HepG2 (cell line): Measurements from ENCODE around the gene TBC1D2B. TPM values are rescaled to one million over a fixed set of nuclear protein-coding genes. Genes with fewer than 3 reads are reported as not detected.

Experiments
- ATAC-seq: fragments of 200-7000 bp; cut with Tn5 transposase; 3 replicates; pipeline ENCODE4 v1.9.1; 2020; ENCODE audit warnings: mild to moderate bottlenecking, moderate library complexity
- BruUV-seq: library from RNA; stranded (reverse); fragments of 400-500 nt; replicated peaks from 2 replicates; lab custom pipeline; 2021; lab: Mats Ljungman, UMichigan
- CTCF ChIA-PET: fragments of 300-600 bp; formaldehyde crosslinking; extraction: SDS; loops from one replicate; lab custom pipeline; 2021; ENCODE audit warnings: low total read pairs, inconsistent platforms, low intra/inter-chr PET ratio; lab: Yijun Ruan, JAX
- POLR2A ChIA-PET: fragments of 350-600 bp; sonication (Branson Sonifier 250); formaldehyde crosslinking; loops from one replicate; lab custom pipeline; 2020; ENCODE audit warnings: antibody characterized with exemption, inconsistent platforms; lab: Yijun Ruan, JAX
- DNase-seq: peaks from one replicate; pipeline ENCODE4 v3.0.0-alpha.2; 2015; ENCODE audit warnings: low spot score
- FAIRE-seq: peaks from 3 replicates; lab custom pipeline; 2011; peaks lifted over from hg19 to GRCh38; lab: Jason Lieb, UNC
- H2AFZ ChIP-seq: one replicate; pipeline ENCODE4 v1.6.1; 2011; ENCODE audit warnings: low read length, inconsistent platforms
- H3K27ac ChIP-seq: fragments of 300-600 bp; 3 replicates; pipeline ENCODE4 v1.8.0; 2011; ENCODE audit warnings: mixed run types, mild to moderate bottlenecking, mixed read lengths, low read length, inconsistent platforms; ENCODE audit not compliant: insufficient read depth; ENCODE audit errors: extremely low read length
- H3K27me3 ChIP-seq, 2 experiments: fragments of 200-600 bp in 1 of 2; 2 replicates in 1 of 2; 3 replicates in 1 of 2; pipeline versions ENCODE4 v1.6.0 to v1.8.0; 2011; ENCODE audit warnings: low read length in 2 of 2, mild to moderate bottlenecking in 2 of 2, moderate library complexity in 2 of 2, inconsistent platforms in 1 of 2; ENCODE audit not compliant: insufficient read depth in 2 of 2, control insufficient read depth in 1 of 2
- H3K36me3 ChIP-seq, 2 experiments: fragments of 200-600 bp in 1 of 2; replicated peaks in 1 of 2; 2 replicates in 1 of 2; 3 replicates in 1 of 2; pipeline versions ENCODE4 v1.5.1 to v1.8.0; 2011; ENCODE audit warnings: low read length in 2 of 2, inconsistent platforms in 1 of 2; ENCODE audit not compliant: insufficient read depth in 2 of 2, control insufficient read depth in 1 of 2
- H3K4me1 ChIP-seq: 2 replicates; pipeline ENCODE4 v1.5.1; 2012; ENCODE audit warnings: low read length, inconsistent platforms; ENCODE audit not compliant: insufficient read depth
- H3K4me2 ChIP-seq: 2 replicates; pipeline ENCODE4 v1.6.0; 2011; ENCODE audit warnings: low read depth, low read length, inconsistent platforms
- H3K4me3 ChIP-seq, 3 experiments: fragments of 200-600 bp in 1 of 3; sonication (generic), shearing (Covaris generic) in 1 of 3; replicated peaks in 1 of 3; 2 replicates each; pipeline ENCODE4 v1.5.1; 2011 to 2016; ENCODE audit warnings: low read length in 3 of 3, inconsistent platforms in 2 of 3, low read depth in 2 of 3, mild to moderate bottlenecking in 2 of 3, control low read depth in 1 of 3, mixed read lengths in 1 of 3; ENCODE audit not compliant: insufficient read depth in 1 of 3
- H3K79me2 ChIP-seq: one replicate; pipeline ENCODE4 v1.6.1; 2011; ENCODE audit warnings: low read length, inconsistent platforms; ENCODE audit not compliant: insufficient read depth
- H3K9ac ChIP-seq: 2 replicates; pipeline ENCODE4 v1.6.0; 2011; ENCODE audit warnings: mild to moderate bottlenecking, low read depth, low read length, inconsistent platforms; ENCODE audit not compliant: insufficient read depth
- H3K9me3 ChIP-seq: 2 replicates; pipeline ENCODE4 v1.5.1; 2012; ENCODE audit warnings: mild to moderate bottlenecking, low read length
- H4K20me1 ChIP-seq: 2 replicates; pipeline ENCODE4 v1.6.0; 2011; ENCODE audit warnings: inconsistent platforms, mild to moderate bottlenecking, low read length, moderate library complexity; ENCODE audit not compliant: insufficient read depth
- ARHGAP35 ChIP-seq: sonication (generic); formaldehyde crosslinking; IDR thresholded peaks from 2 replicates; pipeline ENCODE4 v1.9.0; 2022; ENCODE audit warnings: mild to moderate bottlenecking, inconsistent platforms, moderate library complexity, missing genetic modification reagents, borderline replicate concordance
- ATF1 ChIP-seq: IDR thresholded peaks from 2 replicates; pipeline ENCODE4 v1.6.1; 2016; ENCODE audit warnings: mild to moderate bottlenecking, control low read depth
- HHEX ChIP-seq: IDR thresholded peaks from 2 replicates; pipeline ENCODE4 v1.6.1; 2016; ENCODE audit warnings: control low read depth
- MTF1 ChIP-seq: sonication (generic); formaldehyde crosslinking; IDR thresholded peaks from 2 replicates; pipeline ENCODE4 v1.5.0; 2020; ENCODE audit warnings: missing genetic modification reagents
- MYPOP ChIP-seq: sonication (generic); formaldehyde crosslinking; IDR thresholded peaks from 2 replicates; pipeline ENCODE4 v1.8.1; 2023; ENCODE audit warnings: mild to moderate bottlenecking, moderate library complexity, missing genetic modification reagents
- NCOA1 ChIP-seq: sonication (generic); formaldehyde crosslinking; IDR thresholded peaks from 2 replicates; pipeline ENCODE4 v1.9.0; 2021; ENCODE audit warnings: missing genetic modification reagents
- RFX3 ChIP-seq: IDR thresholded peaks from 2 replicates; pipeline ENCODE4 v1.6.1; 2016; ENCODE audit warnings: missing biosample characterization, missing genetic modification reagents
- SOX6 ChIP-seq, 2 experiments: fragments of 450-650 bp in 1 of 2; sonication (generic) in 1 of 2; formaldehyde crosslinking in 1 of 2; IDR thresholded peaks; 2 replicates each; pipeline versions ENCODE4 v1.4.0 to v1.6.1; 2017 to 2020; ENCODE audit warnings: antibody characterized with exemption in 1 of 2, mild to moderate bottlenecking in 1 of 2, missing genetic modification reagents in 1 of 2
- SRY ChIP-seq: sonication (generic); formaldehyde crosslinking; IDR thresholded peaks from 2 replicates; pipeline ENCODE4 v1.8.0; 2022; ENCODE audit warnings: mild to moderate bottlenecking, missing genetic modification reagents
- TCF7 ChIP-seq: sonication (generic); IDR thresholded peaks from 2 replicates; pipeline ENCODE4 v1.6.1; 2016; ENCODE audit warnings: antibody characterized with exemption, low read depth
- ZBTB43 ChIP-seq: sonication (generic); formaldehyde crosslinking; conservative IDR thresholded peaks from 2 replicates; pipeline ENCODE4 v1.4.0; 2020; ENCODE audit warnings: missing genetic modification reagents
- ZFP41 ChIP-seq: sonication (generic); formaldehyde crosslinking; IDR thresholded peaks from 2 replicates; pipeline ENCODE4 v1.4.0; 2020; ENCODE audit warnings: mild to moderate bottlenecking, missing genetic modification reagents, borderline replicate concordance
- ZNF275 ChIP-seq: sonication (generic); formaldehyde crosslinking; IDR thresholded peaks from 2 replicates; pipeline ENCODE4 v1.8.0; 2022; ENCODE audit warnings: missing genetic modification reagents, mild to moderate bottlenecking, inconsistent platforms, borderline replicate concordance
- WGBS: methylation state at CpG from one replicate; pipeline ENCODE4 v1.1.6; 2017; ENCODE audit warnings: low lambda C conversion rate; 5-methylcytosine and 5-hydroxymethylcytosine counted together
- in situ Hi-C: cut with HindIII; loops from 2 replicates; pipeline ENCODE4 v1.10.0; 2017; ENCODE audit warnings: low pct_unique_long_range_greater_than_20kb; ENCODE audit not compliant: extremely low pct_ligation_motif_present
- intact Hi-C: fragments of 100-400 bp; cut with micrococcal nuclease; formaldehyde crosslinking; loops from one replicate; pipeline ENCODE4 v1.10.0; 2022; ENCODE audit not compliant: unreplicated experiment
- polyA plus RNA-seq, 8 experiments: library from polyadenylated mRNA; depleted of rRNA in 3 of 8; stranded (reverse) in 7 of 8; unstranded in 1 of 8; fragments of >200 nt; fragmentation: Illumina TruSeq in 4 of 8; extraction: Trizol in 4 of 8; gene quantifications; 2 replicates each; pipeline versions ENCODE4 v1.2.1 to v1.2.3, GENCODE V29; 2011 to 2016; ENCODE audit warnings: low read depth in 4 of 8, missing spikeins in 1 of 8, mixed read lengths in 1 of 8; ENCODE audit not compliant: insufficient read depth in 1 of 8
- total RNA-seq, 5 experiments: library from RNA; depleted of rRNA; stranded (reverse); fragments of >200 nt; fragmentation: Illumina TruSeq; extraction: Trizol; gene quantifications; 2 replicates each; pipeline ENCODE4 v1.2.3, GENCODE V29; 2016; ENCODE audit warnings: low read depth in 1 of 5

The TBC1D2B gene
- total and polyA plus RNA-seq, 2 of the 13 experiments (the other 11 are each of a cell fraction or from before 2014, with no cell fraction given): 10.1 to 14.4 TPM

GRCh38 chr15:78061963-78062427 lies 15.5 kb downstream of the TBC1D2B start (continued):
- no peak for TF ChIP-seq MYPOP (CRISPR knock-in tag)
- TF ChIP-seq, all 625 proteins: peak for 0

GRCh38 chr15:78060232-78060631 lies 17.3 kb downstream of the TBC1D2B start:
- Histone ChIP-seq H3K4me3 (no peak overlapping the region), H4K20me1 (peaks cover 4% of the 10 kb centered on the region; the same call in 1 of the 2 replicates), H3K4me2 (no peak overlapping the region), H3K27ac (no peak overlapping the region), H3K9ac (no peak overlapping the region), H3K27me3 (no peaks in the 10 kb centered on the region), H3K79me2 (peaks cover 57% of the 10 kb centered on the region), H3K4me1 (peaks cover 66% of the 10 kb centered on the region)
- ATAC-seq: no peak
- in situ Hi-C loops: no loop called here
- no peak for DNase-seq
- CTCF ChIA-PET: no interaction called here
- WGBS: 95% methylated on average over 4 of the region's 5 CpGs
- no TSS peak for BruUV-seq
- no peak for TF ChIP-seq TCF7
- TF ChIP-seq, all 625 proteins: peak for 0
- POLR2A ChIA-PET: no interaction called here
- Histone ChIP-seq H3K36me3 (no peaks in the 10 kb centered on the region), H3K9me3 (no peaks in the 10 kb centered on the region), H2AFZ (no peak overlapping the region)
- intact Hi-C loops: no loop called here
- no peak for FAIRE-seq

- no TSS peak for BruUV-seq
- Histone ChIP-seq H3K4me2 (no peak overlapping the region), H3K36me3 (no peaks in the 10 kb centered on the region), H3K4me1 (peaks cover 60% of the 10 kb centered on the region), H3K27ac (no peak overlapping the region), H2AFZ (no peak overlapping the region), H3K9ac (no peak overlapping the region), H3K9me3 (no peaks in the 10 kb centered on the region), H3K4me3 (no peak overlapping the region), H3K79me2 (peaks cover 56% of the 10 kb centered on the region), H4K20me1 (peaks cover 4% of the 10 kb centered on the region; the same call in 1 of the 2 replicates), H3K27me3 (no peaks in the 10 kb centered on the region)
- ChIA-PET POLR2A (no interaction called here), CTCF (no interaction called here)
- intact Hi-C loops: no loop called here
- FAIRE-seq (no peak), ATAC-seq (no peak), DNase-seq (no peak)
- in situ Hi-C loops: no loop called here
- WGBS: 93% methylated on average over 3 of the region's 3 CpGs
- no peak for TF ChIP-seq NCOA1
- no peak for TF ChIP-seq MTF1 (CRISPR knock-in tag)
- no peak for TF ChIP-seq RFX3
- TF ChIP-seq ARHGAP35 (CRISPR knock-in tag): no peak
- no peak for TF ChIP-seq HHEX (CRISPR knock-in tag)
- no peak for TF ChIP-seq ATF1 (CRISPR knock-in tag)
- TF ChIP-seq SRY (CRISPR knock-in tag): no peak
- TF ChIP-seq ZNF275 (CRISPR knock-in tag): no peak
- no peak for TF ChIP-seq SOX6 (IDR thresholded peaks at IDR 0.05)
- TF ChIP-seq SOX6 (CRISPR knock-in tag; IDR thresholded peaks at IDR 0.05): no peak
- TF ChIP-seq ZFP41 (CRISPR knock-in tag): no peak
- TF ChIP-seq ZBTB43 (CRISPR knock-in tag): no peak
These were observed 18.2 kb downstream of the TBC1D2B start for GRCh38 chr15:78059110-78059839.
